A549 (cell line): ENCODE results near the gene STXBP6. TPM values are rescaled to one million over a fixed set of nuclear protein-coding genes. Genes with fewer than 3 reads are reported as not detected.

Experiments used
- ATAC-seq, 2 experiments: fragments of 200-7000 bp in 1 of 2; fragments of >200 bp in 1 of 2; cut with Nextera tagmentation in 1 of 2; cut with Tn5 transposase in 1 of 2; 3 replicates each; pipeline versions ENCODE4 v1.8.0 to v1.9.1; 2018 to 2020; ENCODE audit warnings: mild to moderate bottlenecking in 1 of 2, moderate library complexity in 1 of 2
- CTCF ChIA-PET: fragments of 300-600 bp; sonication (Branson Sonifier 250); formaldehyde crosslinking; extraction: SDS; loops from one replicate; lab custom pipeline; 2021; ENCODE audit warnings: antibody characterized with exemption, inconsistent platforms; lab: Yijun Ruan, JAX
- POLR2A ChIA-PET: fragments of 350-600 bp; formaldehyde crosslinking; extraction: SDS; loops from one replicate; lab custom pipeline; 2021; ENCODE audit warnings: antibody characterized with exemption, inconsistent platforms; lab: Yijun Ruan, JAX
- DNase-seq, 2 experiments: peaks; one replicate each; pipeline versions ENCODE4 v3.0.0 to v3.0.0-alpha.2; 2011 to 2016; ENCODE audit warnings: low read depth in 1 of 2, low spot score in 1 of 2
- FAIRE-seq: peaks from 2 replicates; lab custom pipeline; 2011; peaks lifted over from hg19 to GRCh38; lab: Jason Lieb, UNC
- H3K27ac ChIP-seq, 2 experiments: fragments of >200 bp; sonication (Bioruptor Twin); formaldehyde crosslinking; 3 replicates each; pipeline ENCODE4 v1.5.1; 2016 to 2017
- H3K4me1 ChIP-seq: fragments of >200 bp; sonication (Bioruptor Twin); formaldehyde crosslinking; 3 replicates; pipeline ENCODE4 v1.6.1; 2016
- H3K4me2 ChIP-seq: fragments of >200 bp; sonication (Bioruptor Twin); formaldehyde crosslinking; 3 replicates; pipeline ENCODE4 v1.6.1; 2016
- H3K4me3 ChIP-seq: fragments of >200 bp; sonication (Bioruptor Twin); formaldehyde crosslinking; 3 replicates; pipeline ENCODE4 v1.5.1; 2016
- H3K9me3 ChIP-seq: fragments of >200 bp; sonication (Bioruptor Twin); formaldehyde crosslinking; 3 replicates; pipeline ENCODE4 v1.6.1; 2016
- CBX2 ChIP-seq: fragments of 200-600 bp; sonication (generic); IDR thresholded peaks from 2 replicates; pipeline ENCODE4 v1.6.1; 2016; ENCODE audit warnings: low read depth, mild to moderate bottlenecking, borderline replicate concordance
- CEBPB ChIP-seq, 2 experiments: fragments of >200 bp in 1 of 2; sonication (Bioruptor Twin) in 1 of 2; formaldehyde crosslinking in 1 of 2; IDR thresholded peaks; 2 replicates each; pipeline ENCODE4 v1.6.1; 2012 to 2016
- CHD2 ChIP-seq: fragments of 150-350 bp; IDR thresholded peaks from 2 replicates; pipeline ENCODE4 v1.6.1; 2014; ENCODE audit warnings: low read length; ENCODE audit not compliant: partially characterized antibody
- CTCF ChIP-seq: fragments of >200 bp; sonication (Bioruptor Twin); formaldehyde crosslinking; IDR thresholded peaks from 3 replicates; pipeline ENCODE4 v1.5.1; 2016
- ESRRA ChIP-seq: fragments of 150-350 bp; IDR thresholded peaks from 2 replicates; pipeline ENCODE4 v1.6.1; 2014; ENCODE audit warnings: mild to moderate bottlenecking, low read length, borderline replicate concordance
- FOXS1 ChIP-seq: fragments of 250-450 bp; sonication (Bioruptor Pico); IDR thresholded peaks from 2 replicates; pipeline ENCODE4 v1.5.0; 2020; ENCODE audit warnings: mild to moderate bottlenecking, moderate library complexity
- GATA3 ChIP-seq: IDR thresholded peaks from 2 replicates; pipeline ENCODE4 v1.6.1; 2012; ENCODE audit warnings: borderline replicate concordance
- HOXA7 ChIP-seq: fragments of 250-450 bp; sonication (Bioruptor Pico); IDR thresholded peaks from 2 replicates; pipeline ENCODE4 v1.5.0; 2020; ENCODE audit warnings: mild to moderate bottlenecking, moderate library complexity
- JUN ChIP-seq, 2 experiments: fragments of >200 bp; sonication (Bioruptor Twin); formaldehyde crosslinking; IDR thresholded peaks; 2 replicates in 1 of 2; 3 replicates in 1 of 2; pipeline ENCODE4 v1.6.1; 2016 to 2017
- KDM1A ChIP-seq: fragments of 200-600 bp; sonication (generic); IDR thresholded peaks from 2 replicates; pipeline ENCODE4 v1.6.1; 2016; ENCODE audit warnings: low read depth, mild to moderate bottlenecking
- KDM5A ChIP-seq: fragments of 200-600 bp; sonication (generic); IDR thresholded peaks from 2 replicates; pipeline ENCODE4 v1.6.1; 2016; ENCODE audit warnings: antibody characterized with exemption, mild to moderate bottlenecking
- MAFK ChIP-seq: fragments of 450-650 bp; IDR thresholded peaks from 2 replicates; pipeline ENCODE4 v1.6.1; 2014; ENCODE audit not compliant: partially characterized antibody
- MAX ChIP-seq: IDR thresholded peaks from 2 replicates; pipeline ENCODE4 v1.6.1; 2012
- MAZ ChIP-seq: fragments of 150-350 bp; IDR thresholded peaks from 2 replicates; pipeline ENCODE4 v1.6.1; 2014; ENCODE audit warnings: antibody characterized with exemption, low read depth, low read length, borderline replicate concordance
- PBX3 ChIP-seq: IDR thresholded peaks from 2 replicates; pipeline ENCODE4 v1.6.1; 2012
- POLR2A ChIP-seq: IDR thresholded peaks from 2 replicates; pipeline ENCODE4 v1.6.1; 2012; ENCODE audit warnings: mild to moderate bottlenecking, low read length
- RAD21 ChIP-seq, 2 experiments: fragments of >200 bp in 1 of 2; sonication (Bioruptor Twin) in 1 of 2; formaldehyde crosslinking in 1 of 2; IDR thresholded peaks in 1 of 2; conservative IDR thresholded peaks in 1 of 2; 2 replicates in 1 of 2; 3 replicates in 1 of 2; pipeline ENCODE4 v1.6.1; 2012 to 2018; ENCODE audit warnings: inconsistent platforms in 1 of 2
- REST ChIP-seq: fragments of 200-600 bp; sonication (generic); IDR thresholded peaks from 2 replicates; pipeline ENCODE4 v1.6.1; 2016; ENCODE audit warnings: antibody characterized with exemption, mild to moderate bottlenecking, moderate library complexity
- RFX5 ChIP-seq: fragments of 450-650 bp; IDR thresholded peaks from 2 replicates; pipeline ENCODE4 v1.7.1; 2014; ENCODE audit warnings: antibody characterized with exemption, mild to moderate bottlenecking, moderate library complexity
- RNF2 ChIP-seq: fragments of 200-600 bp; sonication (generic); IDR thresholded peaks from 2 replicates; pipeline ENCODE4 v1.6.1; 2016; ENCODE audit warnings: low read depth, mild to moderate bottlenecking, antibody characterized with exemption, moderate library complexity, borderline replicate concordance
- SMC3 ChIP-seq: fragments of >200 bp; sonication (Bioruptor Twin); formaldehyde crosslinking; IDR thresholded peaks from 3 replicates; pipeline ENCODE4 v1.6.1; 2018; ENCODE audit warnings: inconsistent platforms
- TFCP2L1 ChIP-seq: fragments of 250-450 bp; sonication (Bioruptor Pico); IDR thresholded peaks from 2 replicates; pipeline ENCODE4 v1.5.0; 2021; ENCODE audit warnings: mild to moderate bottlenecking
- TP53 ChIP-seq: fragments of 250-450 bp; sonication (Bioruptor Pico); IDR thresholded peaks from 2 replicates; pipeline ENCODE4 v1.5.0; 2021; ENCODE audit warnings: mild to moderate bottlenecking, moderate library complexity
- ZC3H11A ChIP-seq: fragments of 450-650 bp; IDR thresholded peaks from 2 replicates; pipeline ENCODE4 v1.6.1; 2014; ENCODE audit warnings: antibody characterized with exemption, mild to moderate bottlenecking
- ZFP36 ChIP-seq: fragments of 450-650 bp; IDR thresholded peaks from 2 replicates; pipeline ENCODE4 v1.6.1; 2014; ENCODE audit warnings: borderline replicate concordance; ENCODE audit not compliant: partially characterized antibody
- WGBS: methylation state at CpG from one replicate; pipeline ENCODE4 v1.1.6; 2017; ENCODE audit errors: missing lambda C conversion rate; 5-methylcytosine and 5-hydroxymethylcytosine counted together
- polyA plus RNA-seq, 4 experiments: library from polyadenylated mRNA; depleted of rRNA in 3 of 4; stranded (reverse); fragments of >200 nt; fragmentation: RNase III in 1 of 4; extraction: RNeasy Plus Mini Kit Qiagen cat#74134 plus additional on column Dnase treatment in 1 of 4; gene quantifications; 2 replicates in 3 of 4; 3 replicates in 1 of 4; pipeline ENCODE4 v1.2.3, GENCODE V29; 2011 to 2017
- TF ChIP-seq, protein P1 (sequence below): fragments of 250-450 bp; sonication (Bioruptor Pico); IDR thresholded peaks from 2 replicates; pipeline ENCODE4 v1.5.0; 2021; ENCODE audit warnings: mild to moderate bottlenecking, moderate library complexity, borderline replicate concordance
- TF ChIP-seq, protein P2 (sequence below): fragments of >200 bp; sonication (Bioruptor Twin); formaldehyde crosslinking; IDR thresholded peaks from 2 replicates; pipeline ENCODE4 v1.6.1; 2016

The STXBP6 gene
- polyA plus RNA-seq, 2 of the 4 experiments (the other 2 are of a cell fraction) = 1.7 to 6.3 TPM

DNA sequence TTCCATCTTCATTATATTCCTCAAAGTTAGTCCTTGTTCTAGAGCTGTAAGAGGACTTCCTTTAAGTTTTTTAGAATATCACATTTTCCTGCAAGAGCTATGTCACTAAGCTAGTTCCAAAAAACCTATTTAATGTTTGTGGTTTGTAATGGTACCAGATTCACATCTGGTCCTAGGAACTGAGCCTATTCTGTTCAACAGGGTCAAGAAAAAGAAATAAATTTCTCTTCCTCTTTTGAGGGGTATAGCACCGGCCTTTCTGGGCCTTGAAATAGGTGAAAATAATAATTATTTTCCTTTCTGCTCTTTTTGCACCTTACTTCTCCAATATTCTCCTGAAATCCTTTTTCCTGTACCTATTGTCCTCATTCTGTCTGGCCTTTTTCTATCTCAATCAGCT lies 3.6 kb upstream of the STXBP6 start:
- ChIA-PET POLR2A (no interaction called here), CTCF (interaction anchor here (1.3 to 1.6 kb wide), 2 partner anchors 11 to 247 kb away, joined by 3 to 4 read pairs; no protein-coding TSS in a partner anchor)
- H3K4me1 ChIP-seq = peaks cover 7% of the 10 kb centered on the region; the same call in 1 of the 3 replicates
- FAIRE-seq = no peak
- no peak for TF ChIP-seq TFCP2L1
- no peak for TF ChIP-seq TP53 (CRISPR knock-in tag)
- no peak for TF ChIP-seq ZC3H11A
- no peak for TF ChIP-seq GATA3
- TF ChIP-seq CTCF = no peak
- TF ChIP-seq KDM5A = no peak
- no peak for TF ChIP-seq KDM1A
- TF ChIP-seq ZFP36 = no peak
- no peak for TF ChIP-seq MAX
- TF ChIP-seq POLR2A = no peak
- no peak for TF ChIP-seq HOXA7 (CRISPR knock-in tag)
- TF ChIP-seq MAFK = no peak
- DNase-seq = no peak
- H3K27ac ChIP-seq = no peak overlapping the region
- H3K4me3 ChIP-seq = no peak overlapping the region
- no peaks in the 10 kb centered on the region for H3K9me3 ChIP-seq
- WGBS = 29% methylated on average over 1 of the region's 1 CpG
- no peak for ATAC-seq
- H3K4me2 ChIP-seq = no peak overlapping the region

- FAIRE-seq = no peak
- Histone ChIP-seq H3K27ac (no peak overlapping the region), H3K4me2 (no peak overlapping the region), H3K9me3 (no peaks in the 10 kb centered on the region), H3K4me1 (peaks cover 7% of the 10 kb centered on the region; the same call in 1 of the 3 replicates), H3K4me3 (no peak overlapping the region)
- TF ChIP-seq, protein P1, sequence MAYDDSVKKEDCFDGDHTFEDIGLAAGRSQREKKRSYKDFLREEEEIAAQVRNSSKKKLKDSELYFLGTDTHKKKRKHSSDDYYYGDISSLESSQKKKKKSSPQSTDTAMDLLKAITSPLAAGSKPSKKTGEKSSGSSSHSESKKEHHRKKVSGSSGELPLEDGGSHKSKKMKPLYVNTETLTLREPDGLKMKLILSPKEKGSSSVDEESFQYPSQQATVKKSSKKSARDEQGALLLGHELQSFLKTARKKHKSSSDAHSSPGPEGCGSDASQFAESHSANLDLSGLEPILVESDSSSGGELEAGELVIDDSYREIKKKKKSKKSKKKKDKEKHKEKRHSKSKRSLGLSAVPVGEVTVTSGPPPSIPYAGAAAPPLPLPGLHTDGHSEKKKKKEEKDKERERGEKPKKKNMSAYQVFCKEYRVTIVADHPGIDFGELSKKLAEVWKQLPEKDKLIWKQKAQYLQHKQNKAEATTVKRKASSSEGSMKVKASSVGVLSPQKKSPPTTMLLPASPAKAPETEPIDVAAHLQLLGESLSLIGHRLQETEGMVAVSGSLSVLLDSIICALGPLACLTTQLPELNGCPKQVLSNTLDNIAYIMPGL = no peak
- no peak for TF ChIP-seq RFX5
- TF ChIP-seq REST = no peak
- TF ChIP-seq, protein P2, sequence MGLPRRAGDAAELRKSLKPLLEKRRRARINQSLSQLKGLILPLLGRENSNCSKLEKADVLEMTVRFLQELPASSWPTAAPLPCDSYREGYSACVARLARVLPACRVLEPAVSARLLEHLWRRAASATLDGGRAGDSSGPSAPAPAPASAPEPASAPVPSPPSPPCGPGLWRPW = no peak
- no peak for TF ChIP-seq SMC3
- no peak for TF ChIP-seq PBX3
- no peak for TF ChIP-seq CBX2
- TF ChIP-seq JUN (IDR thresholded peaks at IDR 0.05) = no peak
- no peak for TF ChIP-seq HOXA7 (CRISPR knock-in tag)
- TF ChIP-seq CEBPB (IDR thresholded peaks at IDR 0.05) = no peak
- no peak for TF ChIP-seq CHD2
- no peak for TF ChIP-seq RAD21 (conservative IDR thresholded peaks at IDR 0.05 in 1 of 2, IDR thresholded peaks at IDR 0.05 in 1 of 2)
- no peak for TF ChIP-seq MAZ
- TF ChIP-seq RNF2 = no peak
- no peak for TF ChIP-seq ESRRA
- no peak for TF ChIP-seq FOXS1 (CRISPR knock-in tag)
- CTCF ChIA-PET = interaction anchor here (1.3 to 1.6 kb wide), 2 partner anchors 10 to 246 kb away, joined by 3 to 4 read pairs; no protein-coding TSS in a partner anchor
- POLR2A ChIA-PET = no interaction called here
- no peak for DNase-seq
- 37% methylated on average over 4 of the region's 4 CpGs for WGBS
- ATAC-seq = no peak
Measured at GRCh38 chr14:25052921-25053320, 3.0 kb upstream of the STXBP6 start.
